ENCODE results near the gene C17orf67.

GRCh38 chr17:56773124-56773523 lies 60.6 kb downstream of the C17orf67 start:
- TF ChIP-seq CTCF (IDR thresholded peaks at IDR 0.05), result no peak
- TF ChIP-seq POLR2A (IDR thresholded peaks at IDR 0.05), result no peak
